T-helper 1 cell (primary cell): Measurements from ENCODE around the gene WWC2.
"Not testable (repeated sequence)": the region's sequence is repeated elsewhere in the genome, so short reads cannot be mapped to it uniquely, and the experiment has no call there.

ENCODE experiments used
- DNase-seq, 5 donors: peaks; one replicate each; pipeline ENCODE4 v3.0.0-alpha.2; 2012 to 2020

WWC2 gene

DNA sequence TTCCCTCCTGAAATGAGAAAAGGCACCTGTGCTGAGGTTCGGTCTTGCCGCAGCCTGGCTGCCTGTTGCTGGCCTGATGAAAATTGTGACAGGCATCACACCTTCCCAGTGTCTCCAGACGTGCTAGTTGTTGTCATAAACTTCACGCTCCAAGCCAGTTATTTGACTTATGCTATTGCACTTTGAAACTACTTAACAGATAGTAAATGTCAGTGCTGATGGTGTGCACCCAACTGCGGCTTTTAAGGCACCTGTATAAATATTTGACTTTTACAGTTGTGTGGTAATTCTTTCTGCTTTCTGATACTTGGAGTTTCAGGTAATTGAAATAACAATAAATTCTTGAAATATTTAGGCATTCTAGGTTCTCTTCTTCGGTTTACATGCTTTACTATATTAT is 1.8 kb downstream of the WWC2 start:
- DNase-seq = no peak

DNA sequence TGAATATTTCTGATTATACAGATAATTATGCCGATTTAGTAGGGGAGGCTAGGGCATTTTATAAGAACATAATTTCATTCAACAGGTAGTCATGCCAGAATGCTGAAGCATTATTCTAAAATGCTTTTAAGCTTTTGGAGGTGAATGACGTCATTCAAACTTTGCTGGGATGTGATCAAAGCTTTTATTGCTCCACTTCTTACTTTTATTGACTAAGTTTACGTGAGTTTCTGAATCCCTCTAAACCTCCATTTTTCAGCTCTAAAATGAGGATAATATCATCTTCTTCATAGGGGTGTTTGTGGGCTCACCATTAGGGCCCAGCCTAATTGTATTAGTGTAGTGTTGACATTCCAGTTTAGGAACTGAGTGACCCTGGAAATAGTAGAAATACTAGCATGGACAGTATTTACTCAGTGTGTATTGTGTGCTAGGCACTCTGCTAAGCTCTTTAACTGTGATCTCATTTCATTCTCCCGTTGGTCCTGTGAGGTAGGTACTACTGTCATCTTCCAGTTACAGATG is 3.0 kb downstream of the WWC2 start:
- no peak for DNase-seq

DNA sequence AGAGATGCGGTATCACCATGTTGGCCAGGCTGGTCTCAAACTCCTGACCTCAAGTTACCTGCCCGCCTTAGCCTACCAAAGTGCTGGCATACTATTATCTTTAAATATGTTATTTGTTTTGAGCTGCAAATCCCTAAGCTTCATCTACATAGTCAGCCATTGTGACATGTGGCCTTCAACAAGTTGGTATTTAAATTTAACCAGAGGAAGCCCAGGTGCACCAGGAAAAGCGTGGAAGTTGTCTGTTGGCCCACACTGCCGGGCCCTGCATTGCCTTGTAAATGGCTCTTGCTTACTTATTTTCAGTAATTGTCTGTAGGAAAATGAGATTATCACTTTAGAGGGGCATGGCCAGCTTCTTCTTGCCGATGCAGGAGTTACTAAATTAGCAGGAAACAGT is 6.0 kb downstream of the WWC2 start:
- no peak for DNase-seq

GRCh38 chr4:183106839-183107238 is 7.8 kb downstream of the WWC2 start:
- no peak for DNase-seq

DNA sequence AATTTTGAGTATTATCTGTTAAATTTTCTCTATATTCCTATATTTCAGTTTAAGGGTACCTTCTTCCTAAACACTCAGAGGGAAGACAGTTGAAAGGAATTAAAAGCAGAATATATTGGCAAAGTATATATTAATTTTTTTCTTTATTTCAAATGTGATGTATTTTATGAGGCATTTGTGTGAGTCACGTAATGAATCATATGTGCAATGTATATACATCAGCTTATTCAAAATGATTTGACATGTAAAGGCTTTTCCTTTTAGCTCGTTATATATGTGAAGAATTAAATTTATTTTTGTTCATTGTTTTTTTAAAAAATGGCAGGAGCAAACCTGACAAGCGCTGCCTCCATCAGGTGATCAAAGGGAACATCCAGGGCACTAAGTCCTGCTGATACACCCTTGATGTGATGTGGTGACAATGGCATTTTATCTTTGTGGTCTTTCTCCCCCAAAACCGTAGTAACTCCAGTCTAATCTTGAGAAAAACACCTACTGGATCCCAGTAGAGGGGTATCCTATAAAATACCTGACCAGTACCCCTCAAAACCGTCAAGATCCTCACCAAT is 8.9 kb downstream of the WWC2 start:
- DNase-seq = no peak

GRCh38 chr4:183110244-183110643 is 11.2 kb downstream of the WWC2 start:
- DNase-seq = no peak

DNA sequence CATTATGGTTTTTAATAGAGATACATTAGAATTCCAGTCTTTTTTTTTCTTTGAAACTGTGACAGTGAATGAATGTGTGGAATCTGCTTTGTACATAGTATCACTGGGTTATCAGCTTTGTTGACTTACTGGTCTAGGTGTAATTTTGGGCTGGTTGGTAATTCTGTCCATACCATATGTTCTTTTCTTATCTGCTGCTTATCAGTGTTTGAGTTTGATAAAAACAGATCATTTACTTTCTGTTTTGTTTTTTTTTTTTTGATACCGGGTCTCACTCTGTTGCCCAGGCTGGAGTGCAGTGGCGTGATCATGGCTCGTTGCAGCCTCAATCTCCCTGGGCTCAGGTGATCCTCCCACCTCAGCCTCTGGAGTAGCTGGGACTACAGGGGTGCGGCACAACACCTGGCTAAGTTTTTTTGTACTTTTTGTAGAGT is 12.4 kb downstream of the WWC2 start:
- no peak for DNase-seq

- DNase-seq = no peak
Observed at GRCh38 chr4:183118141-183118540, 19.1 kb downstream of the WWC2 start.

- DNase-seq = no peak
Observed at GRCh38 chr4:183118585-183118984, 19.5 kb downstream of the WWC2 start.

DNA sequence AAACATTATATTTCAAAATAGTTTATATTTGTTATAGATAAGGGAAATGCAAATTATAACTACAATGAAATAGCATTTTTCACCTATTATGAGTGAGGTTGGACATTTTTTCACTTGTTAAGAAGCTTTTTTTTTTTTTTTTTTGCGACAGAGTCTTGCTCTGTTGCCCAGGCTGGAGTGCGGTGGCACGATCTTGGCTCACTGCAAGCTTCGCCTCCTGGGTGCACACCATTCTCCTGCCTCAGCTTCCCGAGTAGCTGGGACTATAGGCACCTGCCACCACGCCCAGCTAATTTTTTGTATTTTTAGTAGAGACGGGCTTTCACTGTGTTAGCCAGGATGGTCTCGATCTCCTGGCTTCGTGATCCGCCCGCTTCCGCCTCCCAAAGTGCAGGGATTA is 22.6 kb downstream of the WWC2 start:
- not testable (repeated sequence) for DNase-seq

- DNase-seq = no peak
Observed at GRCh38 chr4:183124228-183124627, 25.2 kb downstream of the WWC2 start.

GRCh38 chr4:183124865-183125264 is 25.8 kb downstream of the WWC2 start:
- no peak for DNase-seq

DNA sequence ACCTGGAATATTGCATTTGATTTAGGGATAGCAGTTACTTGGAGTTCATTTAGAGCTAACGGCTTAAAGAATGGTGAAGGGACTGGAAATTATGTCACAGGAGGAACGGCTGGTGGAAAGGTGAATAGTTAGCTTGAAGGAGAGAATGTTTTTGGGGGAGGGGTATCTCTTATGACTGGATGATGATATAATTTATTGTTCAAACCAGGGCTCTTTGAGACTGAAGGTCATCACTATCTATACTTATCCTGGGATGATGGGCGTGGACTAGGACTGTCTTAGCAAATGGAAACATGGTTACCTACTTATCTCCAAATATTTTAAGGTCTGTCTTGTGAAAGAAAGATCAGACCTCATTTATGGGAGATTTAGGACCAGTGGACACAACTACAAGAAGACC is 30.1 kb downstream of the WWC2 start:
- no peak for DNase-seq

DNA sequence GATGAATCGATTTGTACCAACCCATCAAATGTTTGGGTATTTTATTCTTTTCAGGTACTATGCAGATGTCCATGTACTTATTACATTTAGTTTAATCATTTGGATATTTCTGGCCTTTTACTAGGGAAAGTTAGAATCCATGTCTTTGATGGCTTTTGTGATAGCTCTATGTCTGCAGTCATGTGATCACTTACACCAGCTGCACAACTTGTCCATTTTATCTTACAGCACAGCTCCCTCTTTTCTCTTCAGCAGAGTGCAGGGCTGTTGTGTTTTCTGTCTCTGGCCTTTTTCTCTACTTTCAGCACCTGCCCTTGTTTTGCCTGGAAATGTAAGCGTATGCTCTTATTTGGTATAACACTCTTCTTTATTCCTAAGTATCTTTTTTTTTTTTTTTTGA is 30.6 kb downstream of the WWC2 start:
- DNase-seq = no peak

GRCh38 chr4:183130328-183131155 is 31.5 kb downstream of the WWC2 start:
- no peak for DNase-seq

DNA sequence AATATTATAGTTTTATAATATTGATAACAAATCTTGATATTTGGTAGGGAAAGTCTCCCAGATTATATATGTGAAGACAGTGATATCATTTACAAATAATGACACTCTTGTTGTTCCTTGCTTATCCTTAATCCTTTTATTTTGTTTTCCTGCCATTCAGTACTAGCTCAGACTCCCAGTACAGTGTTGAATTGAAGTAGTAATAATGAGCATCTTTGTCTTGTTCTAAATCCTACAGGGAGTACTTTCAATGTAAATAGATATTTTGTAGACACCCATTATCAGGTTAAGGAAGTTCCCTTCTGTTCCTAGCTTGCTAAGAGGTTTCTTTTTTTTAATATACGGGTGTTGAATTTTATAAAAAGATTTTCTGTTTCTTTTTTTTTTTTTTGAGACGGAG is 33.0 kb downstream of the WWC2 start:
- no peak for DNase-seq

GRCh38 chr4:183132865-183133264 is 33.8 kb downstream of the WWC2 start:
- no peak for DNase-seq

DNA sequence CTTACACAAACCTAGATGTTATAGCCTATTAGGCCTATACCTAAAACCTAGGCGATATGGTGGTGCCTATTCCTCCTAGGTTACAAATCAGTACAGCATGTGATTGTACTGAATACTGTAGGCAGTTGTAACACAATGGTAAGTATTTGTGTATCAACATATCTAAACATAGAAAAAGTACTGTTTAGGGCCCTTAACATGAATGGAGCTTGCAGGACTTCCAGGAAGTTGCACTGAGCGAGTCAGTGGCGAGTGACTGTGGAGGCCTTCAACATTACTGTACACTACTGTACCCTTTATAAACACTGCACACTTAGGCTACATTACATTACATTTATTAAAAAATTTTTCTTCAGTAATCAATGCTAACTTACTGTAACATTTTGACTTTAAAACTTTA is 37.8 kb downstream of the WWC2 start:
- DNase-seq = no peak

- no peak for DNase-seq
Observed at GRCh38 chr4:183139058-183139750, 40.1 kb downstream of the WWC2 start.

DNA sequence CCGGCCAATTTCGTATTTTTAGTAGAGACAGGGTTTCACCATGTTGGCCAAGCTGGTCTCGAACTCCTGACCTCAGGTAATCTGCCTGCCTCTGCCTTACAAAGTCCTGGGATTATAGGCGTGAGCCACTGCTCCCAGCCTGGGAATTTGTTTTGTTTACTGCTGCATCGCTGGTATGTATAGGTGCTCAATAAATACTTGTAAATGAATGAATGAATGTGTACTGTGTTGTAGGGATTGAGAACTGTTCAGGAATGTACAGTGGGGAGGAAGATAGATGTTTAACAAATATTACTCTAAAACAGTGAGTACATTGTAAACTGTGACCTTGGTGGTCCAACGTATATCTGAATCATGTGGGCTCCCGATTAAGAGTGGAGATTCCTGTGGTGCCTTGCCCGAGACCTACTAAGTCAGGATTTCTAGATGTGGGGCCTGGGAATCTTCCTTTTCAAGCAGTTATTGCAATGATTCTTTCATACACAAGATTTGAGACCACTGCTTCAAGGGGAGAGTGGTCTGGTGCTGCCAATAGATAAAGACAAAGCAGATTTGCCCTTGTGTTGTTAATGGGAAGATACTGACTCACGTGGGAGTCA is 41.0 kb downstream of the WWC2 start:
- DNase-seq = no peak

DNA sequence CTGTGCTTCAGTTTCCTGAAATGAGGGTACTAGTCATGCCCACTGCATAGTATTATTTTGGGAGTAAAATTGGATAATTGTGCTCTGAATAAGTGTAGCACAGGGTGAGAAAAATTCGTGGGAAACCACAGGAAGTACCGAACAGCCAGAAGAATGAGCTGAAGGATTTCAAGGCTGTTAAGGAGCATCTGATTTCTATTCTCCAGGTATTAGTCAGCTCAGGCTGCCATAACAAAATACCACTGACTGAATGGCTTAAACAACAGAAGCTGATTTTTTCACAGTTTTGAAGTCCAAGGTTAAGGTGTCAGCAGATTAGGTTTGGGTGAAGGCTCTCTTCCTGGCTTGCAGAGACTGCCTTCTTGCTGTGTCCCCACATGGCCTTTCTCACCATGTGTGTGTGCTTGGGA is 41.9 kb downstream of the WWC2 start:
- no peak for DNase-seq

- DNase-seq = no peak
Observed at GRCh38 chr4:183141997-183142396, 42.9 kb downstream of the WWC2 start.
